ENCODE data around the gene IQCN. TPM values are rescaled to one million over a fixed set of nuclear protein-coding genes. Genes with fewer than 3 reads are reported as not detected.
A peak's percentile ranks its signal among the peaks of the same experiment; 100 is the strongest.

The IQCN gene
- polyA plus RNA-seq, 1 donor (not counting 4 experiments of a cell fraction or from before 2014, with no cell fraction given) = not detected

DNA sequence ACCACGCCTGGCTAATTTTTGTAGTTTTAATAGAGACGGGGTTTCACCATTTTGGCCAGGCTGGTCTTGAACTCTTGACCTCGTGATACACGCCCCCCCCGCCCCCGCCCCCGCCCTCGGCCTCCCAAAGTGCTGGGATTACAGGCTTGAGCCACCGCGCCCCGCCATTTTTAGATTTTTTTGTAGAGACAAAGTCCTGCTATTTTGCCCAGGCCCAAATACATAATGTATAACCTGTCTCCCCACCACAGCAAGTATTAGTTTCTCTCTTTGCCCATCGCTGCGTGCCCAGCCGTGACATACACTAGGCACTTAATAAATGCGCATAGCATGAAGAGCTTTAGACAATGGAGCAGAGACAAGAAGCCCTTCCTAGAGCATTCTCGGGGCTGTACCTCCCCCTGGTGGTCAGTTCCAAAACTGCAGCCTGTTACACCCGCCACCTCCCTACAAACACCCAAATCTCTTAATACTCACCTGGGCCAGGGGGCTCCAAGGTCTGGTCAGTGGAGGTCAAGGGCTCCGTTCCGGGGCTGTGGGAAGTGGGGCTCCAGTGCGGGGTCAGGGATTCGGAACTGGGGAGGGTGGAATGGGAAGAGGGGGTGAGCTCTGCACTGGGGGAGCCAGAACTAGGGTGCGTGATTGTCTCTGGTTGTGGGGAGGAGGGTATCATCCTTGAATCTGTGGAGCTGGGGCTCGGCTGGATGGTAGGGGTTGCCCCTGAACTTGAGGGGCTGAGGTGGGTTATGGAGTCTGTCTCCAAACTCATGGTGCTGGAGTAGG, 22.5 kb downstream of the IQCN start:
- dilution Hi-C loops (cut with MboI; ENCODE audit: extremely low pct_ligation_motif_present, low sequenced_read_pairs) = no loop called here
- no peak overlapping the region for H3K9ac ChIP-seq (ENCODE audit: control insufficient read depth, extremely low read depth, insufficient read depth, low read length)
- H3K9me3 ChIP-seq (ENCODE audit: control insufficient read depth, low read depth, low read length) = no peaks in the 10 kb centered on the region
- peaks cover 21% of the 10 kb centered on the region for H3K4me1 ChIP-seq (ENCODE audit: control insufficient read depth, extremely low read depth, insufficient read depth, low read length)
- H3K27ac ChIP-seq (ENCODE audit: control insufficient read depth, insufficient read depth, low read length) = no peak overlapping the region
- no peaks in the 10 kb centered on the region for H3K79me2 ChIP-seq (ENCODE audit: control insufficient read depth, insufficient read depth, low read length)
- TF ChIP-seq, protein P1, sequence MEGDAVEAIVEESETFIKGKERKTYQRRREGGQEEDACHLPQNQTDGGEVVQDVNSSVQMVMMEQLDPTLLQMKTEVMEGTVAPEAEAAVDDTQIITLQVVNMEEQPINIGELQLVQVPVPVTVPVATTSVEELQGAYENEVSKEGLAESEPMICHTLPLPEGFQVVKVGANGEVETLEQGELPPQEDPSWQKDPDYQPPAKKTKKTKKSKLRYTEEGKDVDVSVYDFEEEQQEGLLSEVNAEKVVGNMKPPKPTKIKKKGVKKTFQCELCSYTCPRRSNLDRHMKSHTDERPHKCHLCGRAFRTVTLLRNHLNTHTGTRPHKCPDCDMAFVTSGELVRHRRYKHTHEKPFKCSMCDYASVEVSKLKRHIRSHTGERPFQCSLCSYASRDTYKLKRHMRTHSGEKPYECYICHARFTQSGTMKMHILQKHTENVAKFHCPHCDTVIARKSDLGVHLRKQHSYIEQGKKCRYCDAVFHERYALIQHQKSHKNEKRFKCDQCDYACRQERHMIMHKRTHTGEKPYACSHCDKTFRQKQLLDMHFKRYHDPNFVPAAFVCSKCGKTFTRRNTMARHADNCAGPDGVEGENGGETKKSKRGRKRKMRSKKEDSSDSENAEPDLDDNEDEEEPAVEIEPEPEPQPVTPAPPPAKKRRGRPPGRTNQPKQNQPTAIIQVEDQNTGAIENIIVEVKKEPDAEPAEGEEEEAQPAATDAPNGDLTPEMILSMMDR (optimal IDR thresholded peaks at IDR 0.05 in 1 of 3, IDR thresholded peaks at IDR 0.05 in 1 of 3, conservative IDR thresholded peaks at IDR 0.05 in 1 of 3; ENCODE audit: extremely low read depth in 1 of 3, insufficient read depth in 2 of 3, low read length in 3 of 3) = peak; percentile 92 to 95 (median 94)
- TF ChIP-seq EZH2 (IDR thresholded peaks at IDR 0.05; ENCODE audit: low read length) = no peak
- H3K4me3 ChIP-seq (ENCODE audit: control insufficient read depth in 2 of 3, extremely low read depth in 1 of 3, insufficient read depth in 2 of 3, low read depth in 1 of 3, low read length in 3 of 3) = no peak overlapping the region
- H3K9me1 ChIP-seq (ENCODE audit: control insufficient read depth, extremely low read depth, insufficient read depth, low read length) = no peaks in the 10 kb centered on the region
- no peaks in the 10 kb centered on the region for H3K36me3 ChIP-seq (ENCODE audit: control insufficient read depth in 2 of 2, extremely low read depth in 1 of 2, insufficient read depth in 2 of 2, low read length in 2 of 2)
- H3K4me2 ChIP-seq (ENCODE audit: control insufficient read depth, extremely low read depth, insufficient read depth, low read depth, low read length) = no peak overlapping the region
- DNase-seq (ENCODE audit: low read depth, low spot score) (no peak), FAIRE-seq (peak; percentile 94)
- no peaks in the 10 kb centered on the region for H4K20me1 ChIP-seq (ENCODE audit: control insufficient read depth, extremely low read depth, insufficient read depth, low read length)
- H2AFZ ChIP-seq (ENCODE audit: control insufficient read depth, low read length) = no peak overlapping the region
- H3K27me3 ChIP-seq (ENCODE audit: control insufficient read depth, extremely low read depth, insufficient read depth, low read length) = no peaks in the 10 kb centered on the region

DNA sequence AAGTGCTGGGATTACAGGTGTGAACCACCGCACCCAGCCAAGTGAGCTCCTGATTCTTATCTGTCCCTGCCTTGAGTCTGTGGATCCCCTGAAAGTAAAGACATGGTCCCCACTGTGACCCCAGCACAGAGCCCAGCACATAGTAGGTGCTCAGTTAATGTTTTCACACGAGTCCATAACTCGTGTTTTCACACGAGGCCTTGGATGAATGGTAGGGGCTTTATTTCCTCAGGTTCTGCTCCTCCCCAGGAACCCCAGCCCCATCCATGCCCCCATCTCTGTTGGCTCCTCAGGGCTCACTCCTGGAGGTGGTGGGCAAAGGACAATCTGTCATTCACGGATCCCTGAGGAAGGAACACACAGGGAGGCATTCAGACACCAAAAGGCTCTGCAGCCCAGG, 24.4 kb downstream of the IQCN start:
- Histone ChIP-seq H3K9me1 (ENCODE audit: control insufficient read depth, extremely low read depth, insufficient read depth, low read length) (no peaks in the 10 kb centered on the region), H2AFZ (ENCODE audit: control insufficient read depth, low read length) (no peak overlapping the region), H3K4me2 (ENCODE audit: control insufficient read depth, extremely low read depth, insufficient read depth, low read depth, low read length) (no peak overlapping the region), H3K36me3 (ENCODE audit: control insufficient read depth in 2 of 2, extremely low read depth in 1 of 2, insufficient read depth in 2 of 2, low read length in 2 of 2) (no peaks in the 10 kb centered on the region), H4K20me1 (ENCODE audit: control insufficient read depth, extremely low read depth, insufficient read depth, low read length) (no peaks in the 10 kb centered on the region), H3K9ac (ENCODE audit: control insufficient read depth, extremely low read depth, insufficient read depth, low read length) (no peak overlapping the region), H3K9me3 (ENCODE audit: control insufficient read depth, low read depth, low read length) (no peaks in the 10 kb centered on the region), H3K4me3 (ENCODE audit: control insufficient read depth in 2 of 3, extremely low read depth in 1 of 3, insufficient read depth in 2 of 3, low read depth in 1 of 3, low read length in 3 of 3) (no peak overlapping the region), H3K27me3 (ENCODE audit: control insufficient read depth, extremely low read depth, insufficient read depth, low read length) (no peaks in the 10 kb centered on the region), H3K27ac (ENCODE audit: control insufficient read depth, insufficient read depth, low read length) (no peak overlapping the region), H3K79me2 (ENCODE audit: control insufficient read depth, insufficient read depth, low read length) (no peaks in the 10 kb centered on the region), H3K4me1 (ENCODE audit: control insufficient read depth, extremely low read depth, insufficient read depth, low read length) (peaks cover 16% of the 10 kb centered on the region)
- no peak for TF ChIP-seq EZH2 (IDR thresholded peaks at IDR 0.05; ENCODE audit: low read length)
- TF ChIP-seq, protein P1 (optimal IDR thresholded peaks at IDR 0.05 in 1 of 3, IDR thresholded peaks at IDR 0.05 in 1 of 3, conservative IDR thresholded peaks at IDR 0.05 in 1 of 3; ENCODE audit: extremely low read depth in 1 of 3, insufficient read depth in 2 of 3, low read length in 3 of 3) = no peak
- dilution Hi-C loops (cut with MboI; ENCODE audit: extremely low pct_ligation_motif_present, low sequenced_read_pairs) = no loop called here
- FAIRE-seq (no peak), DNase-seq (ENCODE audit: low read depth, low spot score) (no peak)
